Neural crest cell (in vitro differentiated cells): ENCODE data around the gene CCDC8. TPM values are rescaled to one million over a fixed set of nuclear protein-coding genes. Genes with fewer than 3 reads are reported as not detected.
"Not testable (repeated sequence)": the region's sequence is repeated elsewhere in the genome, so short reads cannot be mapped to it uniquely, and the experiment has no call there.

ENCODE experiments used
- DNase-seq: peaks from one replicate; pipeline ENCODE4 v3.0.0; 2021; ENCODE audit warnings: low read depth, mixed read lengths, low spot score
- H3K27ac Mint-ChIP-seq: one replicate; pipeline ENCODE4 v1.8.0; 2021; ENCODE audit warnings: mild to moderate bottlenecking, mixed read lengths; ENCODE audit not compliant: unreplicated experiment
- H3K27me3 Mint-ChIP-seq: 2 replicates; pipeline ENCODE4 v1.8.0; 2021; ENCODE audit warnings: low read depth, mild to moderate bottlenecking, mixed read lengths
- H3K36me3 Mint-ChIP-seq: 2 replicates; pipeline ENCODE4 v1.8.0; 2021; ENCODE audit warnings: low read depth, mild to moderate bottlenecking, mixed read lengths
- H3K4me1 Mint-ChIP-seq: 2 replicates; pipeline ENCODE4 v1.8.0; 2021; ENCODE audit warnings: mixed read lengths
- H3K4me3 Mint-ChIP-seq: one replicate; pipeline ENCODE4 v1.8.0; 2021; ENCODE audit warnings: mild to moderate bottlenecking, mixed read lengths
- H3K9me3 Mint-ChIP-seq: 2 replicates; pipeline ENCODE4 v1.8.0; 2021; ENCODE audit warnings: mixed read lengths
- total RNA-seq: library from RNA; stranded (reverse); gene quantifications from 2 replicates; pipeline ENCODE4 v1.2.1, GENCODE V29; 2021
- TF ChIP-seq, protein P1 (sequence below): fragments of 200-600 bp; sonication (generic); conservative IDR thresholded peaks from 2 replicates; pipeline ENCODE4 v1.5.0; 2021; ENCODE audit warnings: antibody characterized with exemption, mild to moderate bottlenecking

The CCDC8 gene
- total RNA-seq, 1 donor from 2014 or later = 23.9 TPM

DNA sequence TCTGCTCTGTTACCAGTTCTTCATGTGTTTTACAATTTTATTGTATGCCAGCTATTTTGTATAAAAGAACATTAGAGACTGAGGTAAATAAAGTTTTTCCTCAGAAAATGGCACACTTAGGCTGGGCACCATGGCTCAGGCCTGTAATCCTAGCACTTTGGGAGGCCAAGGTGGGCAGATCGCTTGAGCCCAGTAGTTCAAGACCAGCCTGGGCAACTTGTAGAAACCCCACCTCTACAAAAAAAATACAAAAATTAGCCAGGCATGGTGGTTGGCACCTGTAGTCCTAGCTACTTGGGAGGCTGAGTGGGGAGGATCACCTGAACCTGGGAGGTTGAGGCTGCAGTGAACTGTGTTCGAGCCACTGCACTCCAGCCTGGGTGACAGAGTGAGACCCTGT lies 32.0 kb downstream of the CCDC8 start:
- Mint-ChIP-seq H3K4me1 (peaks cover 7% of the 10 kb centered on the region), H3K27me3 (no peaks in the 10 kb centered on the region), H3K4me3 (no peak overlapping the region), H3K9me3 (no peaks in the 10 kb centered on the region), H3K27ac (no peak overlapping the region), H3K36me3 (peaks cover 28% of the 10 kb centered on the region)
- TF ChIP-seq, protein P1, sequence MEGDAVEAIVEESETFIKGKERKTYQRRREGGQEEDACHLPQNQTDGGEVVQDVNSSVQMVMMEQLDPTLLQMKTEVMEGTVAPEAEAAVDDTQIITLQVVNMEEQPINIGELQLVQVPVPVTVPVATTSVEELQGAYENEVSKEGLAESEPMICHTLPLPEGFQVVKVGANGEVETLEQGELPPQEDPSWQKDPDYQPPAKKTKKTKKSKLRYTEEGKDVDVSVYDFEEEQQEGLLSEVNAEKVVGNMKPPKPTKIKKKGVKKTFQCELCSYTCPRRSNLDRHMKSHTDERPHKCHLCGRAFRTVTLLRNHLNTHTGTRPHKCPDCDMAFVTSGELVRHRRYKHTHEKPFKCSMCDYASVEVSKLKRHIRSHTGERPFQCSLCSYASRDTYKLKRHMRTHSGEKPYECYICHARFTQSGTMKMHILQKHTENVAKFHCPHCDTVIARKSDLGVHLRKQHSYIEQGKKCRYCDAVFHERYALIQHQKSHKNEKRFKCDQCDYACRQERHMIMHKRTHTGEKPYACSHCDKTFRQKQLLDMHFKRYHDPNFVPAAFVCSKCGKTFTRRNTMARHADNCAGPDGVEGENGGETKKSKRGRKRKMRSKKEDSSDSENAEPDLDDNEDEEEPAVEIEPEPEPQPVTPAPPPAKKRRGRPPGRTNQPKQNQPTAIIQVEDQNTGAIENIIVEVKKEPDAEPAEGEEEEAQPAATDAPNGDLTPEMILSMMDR = no peak
- DNase-seq = no peak

DNA sequence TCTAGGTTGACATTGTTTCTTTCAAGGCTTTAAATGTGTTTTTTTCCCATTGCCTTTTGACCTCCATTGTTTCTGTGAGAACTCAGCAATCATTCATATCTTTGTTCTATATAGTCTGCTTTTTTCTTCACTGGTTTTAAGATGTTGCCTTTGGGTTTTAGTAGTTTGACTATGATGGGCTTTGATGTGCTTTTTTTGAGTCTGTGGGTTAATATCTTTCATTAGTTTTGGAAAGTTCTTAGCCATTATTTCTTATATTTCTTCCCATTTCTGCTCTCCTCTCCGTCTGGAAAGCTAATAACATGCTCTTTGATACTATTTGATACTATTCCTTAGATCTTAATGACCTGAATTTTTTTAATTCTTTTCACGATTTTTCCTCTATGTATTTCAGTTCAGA lies 32.7 kb downstream of the CCDC8 start:
- Mint-ChIP-seq H3K27me3 (no peaks in the 10 kb centered on the region), H3K9me3 (no peaks in the 10 kb centered on the region), H3K27ac (peak overlapping the region; percentile 73), H3K4me1 (peaks cover 7% of the 10 kb centered on the region), H3K4me3 (no peak overlapping the region), H3K36me3 (peaks cover 28% of the 10 kb centered on the region)
- DNase-seq = no peak
- TF ChIP-seq, protein P1 = no peak

DNA sequence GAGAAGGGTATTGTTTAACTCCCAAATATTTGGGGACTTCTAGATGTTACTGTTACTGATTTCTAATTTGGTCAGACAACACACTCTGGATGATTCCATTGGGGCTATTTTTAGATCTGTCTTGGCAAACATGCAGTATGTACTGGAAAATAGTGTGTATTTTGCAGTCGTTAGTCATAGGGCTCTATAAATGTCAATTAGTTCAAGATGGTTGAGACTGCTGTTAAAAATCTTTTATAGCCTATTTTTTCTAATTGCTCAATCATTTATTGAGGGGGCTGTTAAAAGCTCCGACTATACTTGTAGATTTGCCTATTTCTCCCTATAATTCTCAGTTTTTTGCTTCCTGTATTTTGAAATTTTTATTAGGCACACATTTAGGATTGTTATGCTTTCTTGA lies 35.1 kb downstream of the CCDC8 start:
- TF ChIP-seq, protein P1 = no peak
- peaks cover 26% of the 10 kb centered on the region for H3K36me3 Mint-ChIP-seq
- H3K9me3 Mint-ChIP-seq = no peaks in the 10 kb centered on the region

DNA sequence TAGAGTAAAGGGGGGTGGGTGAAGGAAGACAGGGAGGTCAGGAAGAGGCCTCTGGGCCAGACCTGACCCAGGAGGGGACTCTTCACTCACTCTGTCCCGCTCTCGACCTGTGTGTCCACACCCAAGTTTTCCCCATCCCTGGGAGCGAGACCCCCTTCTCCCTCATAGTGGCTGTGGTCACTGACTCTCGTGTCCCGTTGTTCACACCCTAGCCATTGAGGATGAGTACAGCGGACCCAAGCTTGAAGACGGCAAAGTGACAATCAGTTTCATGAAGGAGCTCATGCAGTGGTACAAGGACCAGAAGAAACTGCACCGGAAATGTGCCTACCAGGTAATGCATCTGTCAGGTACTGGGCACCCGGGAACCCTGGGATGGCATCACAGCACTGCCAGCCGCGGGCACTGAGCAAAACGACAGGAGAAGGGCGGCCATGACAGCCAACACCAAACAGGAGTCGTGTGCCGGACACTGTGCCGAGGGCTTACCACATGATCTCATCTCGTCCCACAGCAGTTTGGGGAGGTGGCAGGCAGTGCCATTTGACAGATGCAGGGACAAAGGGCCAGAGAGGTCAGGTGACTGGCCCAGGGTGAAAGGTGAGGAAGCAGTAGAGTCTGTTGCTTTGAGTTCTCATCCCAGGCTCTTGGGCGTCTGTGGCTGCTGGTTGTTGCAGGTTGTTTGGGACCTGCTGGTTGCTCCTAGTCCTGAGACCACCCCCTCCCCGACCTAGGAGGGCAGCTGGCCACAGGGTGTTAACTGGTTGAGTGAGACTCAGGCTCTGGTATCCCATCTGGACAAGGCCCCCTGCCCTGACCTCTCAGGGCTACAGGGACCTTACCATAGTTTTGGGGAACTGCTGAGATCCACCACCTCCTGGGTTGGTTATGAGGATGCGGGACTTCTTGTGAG lies 36.9 kb downstream of the CCDC8 start:
- Mint-ChIP-seq H3K4me1 (peaks cover 28% of the 10 kb centered on the region), H3K9me3 (no peaks in the 10 kb centered on the region), H3K4me3 (no peak overlapping the region), H3K27me3 (no peaks in the 10 kb centered on the region), H3K36me3 (peaks cover 20% of the 10 kb centered on the region), H3K27ac (no peak overlapping the region)
- TF ChIP-seq, protein P1 = no peak
- DNase-seq = no peak

More for the DNA sequence above, 35.1 kb downstream of the CCDC8 start:
- Mint-ChIP-seq H3K4me1 (peaks cover 12% of the 10 kb centered on the region), H3K27ac (no peak overlapping the region), H3K27me3 (no peaks in the 10 kb centered on the region), H3K4me3 (no peak overlapping the region)
- DNase-seq = no peak

DNA sequence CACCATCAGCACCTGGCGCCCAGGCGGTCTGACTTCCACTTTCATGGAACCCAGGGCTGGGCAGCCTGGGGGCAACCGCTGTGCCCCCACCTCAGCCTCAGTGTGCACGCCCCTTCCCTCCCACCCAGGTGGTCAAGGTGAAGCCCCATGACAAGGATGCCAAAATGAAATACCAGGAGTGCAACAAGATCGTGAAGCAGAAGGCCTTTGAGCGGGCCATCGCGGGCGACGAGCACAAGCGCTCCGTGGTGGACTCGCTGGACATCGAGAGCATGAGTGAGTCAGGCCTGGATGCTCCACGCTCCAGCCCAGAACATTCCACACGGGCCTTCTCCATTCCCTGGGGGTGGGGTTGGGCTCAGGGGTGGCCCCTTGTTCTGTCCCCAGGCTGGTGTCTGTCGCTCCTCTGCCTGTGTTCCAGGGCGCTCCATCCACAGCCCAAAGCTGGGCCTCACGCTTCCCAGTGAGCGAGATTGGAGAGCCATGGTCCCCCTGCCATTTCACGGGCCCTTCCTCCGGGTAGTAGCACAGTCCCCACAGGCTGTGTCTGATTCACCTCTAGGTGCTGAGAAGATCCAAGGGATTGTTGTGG lies 37.8 kb downstream of the CCDC8 start:
- H3K9me3 Mint-ChIP-seq, H3K27me3 Mint-ChIP-seq, H3K4me3 Mint-ChIP-seq, H3K27ac Mint-ChIP-seq, DNase-seq: not testable (repeated sequence)
- H3K36me3 Mint-ChIP-seq = peaks cover 14% of the 10 kb centered on the region
- peaks cover 25% of the 10 kb centered on the region for H3K4me1 Mint-ChIP-seq
